ENCODE data around the gene BUB1. TPM values are rescaled to one million over a fixed set of nuclear protein-coding genes. Genes with fewer than 3 reads are reported as not detected.
A peak's percentile ranks its signal among the peaks of the same experiment; 100 is the strongest.

Gene BUB1
- total and polyA plus RNA-seq, 2 experiments from 2014 or later, result 17.9 to 64.2 TPM

- Histone ChIP-seq H3K4me1 (ENCODE audit: low read depth) (peaks cover 34% of the 10 kb centered on the region), H3K27ac (peak overlapping the region; percentile 83), H3K36me3 (no peaks in the 10 kb centered on the region), H3K9me3 (ENCODE audit: low read depth) (no peaks in the 10 kb centered on the region), H3K27me3 (no peaks in the 10 kb centered on the region), H3K4me3 (peak overlapping the region; percentile 63)
- no peak for TF ChIP-seq CTCF (IDR thresholded peaks at IDR 0.05; ENCODE audit: low read depth, low read length)
- peak; percentile 30 to 46 for DNase-seq (ENCODE audit: low read depth in 1 of 2, low spot score in 1 of 2)
Measured at GRCh38 chr2:110678457-110679336, 834 bp upstream of the BUB1 start.

- Histone ChIP-seq H3K36me3 (no peaks in the 10 kb centered on the region), H3K9me3 (ENCODE audit: low read depth) (no peaks in the 10 kb centered on the region), H3K4me3 (peak overlapping the region; percentile 63), H3K27ac (no peak overlapping the region), H3K27me3 (no peaks in the 10 kb centered on the region), H3K4me1 (ENCODE audit: low read depth) (peaks cover 38% of the 10 kb centered on the region)
- no peak for DNase-seq (ENCODE audit: low read depth in 1 of 2, low spot score in 1 of 2)
- TF ChIP-seq CTCF (IDR thresholded peaks at IDR 0.05; ENCODE audit: low read depth, low read length), result no peak
Measured at GRCh38 chr2:110677080-110677479, 783 bp downstream of the BUB1 start.

GRCh38 chr2:110675679-110676078 lies 2.2 kb downstream of the BUB1 start:
- H3K4me3 ChIP-seq, result no peak overlapping the region
- no peaks in the 10 kb centered on the region for H3K27me3 ChIP-seq
- H3K4me1 ChIP-seq (ENCODE audit: low read depth), result peaks cover 37% of the 10 kb centered on the region
- TF ChIP-seq CTCF (IDR thresholded peaks at IDR 0.05; ENCODE audit: low read depth, low read length), result no peak
- H3K27ac ChIP-seq, result peak overlapping the region; percentile 96
- H3K9me3 ChIP-seq (ENCODE audit: low read depth), result no peaks in the 10 kb centered on the region
- H3K36me3 ChIP-seq, result no peaks in the 10 kb centered on the region
- DNase-seq (ENCODE audit: low read depth in 1 of 2, low spot score in 1 of 2), result no peak

- peak; percentile 76 to 77 for DNase-seq (ENCODE audit: low read depth in 1 of 2, low spot score in 1 of 2)
- no peaks in the 10 kb centered on the region for H3K36me3 ChIP-seq
- peak overlapping the region; percentile 96 for H3K27ac ChIP-seq
- no peak for TF ChIP-seq CTCF (IDR thresholded peaks at IDR 0.05; ENCODE audit: low read depth, low read length)
- peak overlapping the region; percentile 1 for H3K4me3 ChIP-seq
- peaks cover 29% of the 10 kb centered on the region for H3K4me1 ChIP-seq (ENCODE audit: low read depth)
- no peaks in the 10 kb centered on the region for H3K27me3 ChIP-seq
- H3K9me3 ChIP-seq (ENCODE audit: low read depth), result no peaks in the 10 kb centered on the region
Measured at GRCh38 chr2:110674620-110675555, 3.0 kb downstream of the BUB1 start.

GRCh38 chr2:110673201-110673600 lies 4.7 kb downstream of the BUB1 start:
- Histone ChIP-seq H3K27ac (peak overlapping the region; percentile 96), H3K36me3 (no peaks in the 10 kb centered on the region), H3K4me1 (ENCODE audit: low read depth) (peaks cover 28% of the 10 kb centered on the region), H3K27me3 (no peaks in the 10 kb centered on the region), H3K9me3 (ENCODE audit: low read depth) (no peaks in the 10 kb centered on the region), H3K4me3 (no peak overlapping the region)
- DNase-seq (ENCODE audit: low read depth in 1 of 2, low spot score in 1 of 2), result no peak
- TF ChIP-seq CTCF (IDR thresholded peaks at IDR 0.05; ENCODE audit: low read depth, low read length), result no peak

All from cardiac muscle cell (in vitro differentiated cells and primary cell).